ENCODE measurements around the gene SP100.
"Not testable (repeated sequence)": the region's sequence is repeated elsewhere in the genome, so short reads cannot be mapped to it uniquely, and the experiment has no call there.

Gene SP100

DNA sequence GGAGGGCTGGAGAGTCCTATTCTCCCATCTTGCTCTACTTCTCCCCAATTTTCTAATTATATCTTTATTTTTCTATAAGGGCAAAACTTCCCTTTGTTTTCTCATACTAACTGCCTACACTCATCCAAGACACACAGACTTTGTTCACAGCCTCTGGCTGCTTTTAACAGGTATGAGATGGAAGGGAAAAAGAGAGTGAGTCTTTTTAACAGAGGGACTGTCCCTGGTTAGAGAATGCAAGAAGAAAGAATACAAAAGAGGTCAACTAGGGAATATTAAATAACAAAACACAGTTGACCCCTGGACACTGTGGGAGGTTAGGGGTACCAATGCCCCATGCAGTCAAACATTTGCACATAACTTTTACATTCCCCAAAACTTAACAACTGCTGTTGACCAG is 41.8 kb downstream of the SP100 start:
- no peak for DNase-seq (ENCODE audit: low read depth, low spot score)

DNA sequence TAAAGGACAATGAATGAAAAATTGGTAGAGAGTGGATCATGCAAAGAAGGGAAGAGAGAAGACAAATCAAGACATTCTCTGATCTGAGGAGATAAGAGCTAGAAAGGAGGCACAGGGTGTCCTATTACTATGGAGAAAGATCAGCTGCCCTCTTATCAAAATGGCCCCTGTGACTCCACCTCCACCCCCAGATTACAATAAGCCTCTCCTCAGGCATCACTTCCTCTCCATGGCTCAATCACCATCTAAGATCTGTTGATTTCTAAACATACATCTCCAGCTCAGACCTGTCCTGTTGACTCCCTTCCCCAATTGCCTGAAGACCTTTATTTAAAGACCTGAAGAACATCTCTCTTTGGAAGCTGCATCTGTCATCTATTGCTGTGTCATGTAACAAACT is 43.2 kb downstream of the SP100 start:
- no peak for DNase-seq (ENCODE audit: low read depth, low spot score)

DNA sequence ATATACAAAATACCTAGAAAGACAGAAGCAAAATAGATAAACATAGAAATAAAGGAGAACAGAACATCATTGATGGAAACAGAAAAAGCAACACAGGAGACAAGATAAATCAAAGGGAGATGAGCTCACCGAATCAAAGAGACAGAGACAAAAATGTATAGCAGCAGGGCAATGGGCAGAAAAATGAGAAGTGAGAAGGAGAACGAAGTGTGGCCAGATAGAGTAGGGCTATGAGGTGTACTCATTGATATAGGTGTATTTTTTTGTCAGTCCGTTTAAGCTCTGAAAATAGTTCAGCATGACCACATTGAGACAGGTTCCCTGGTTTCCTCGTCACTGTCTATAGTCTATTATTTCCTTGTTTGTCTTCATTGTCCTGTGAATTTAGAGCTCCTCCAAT is 55.1 kb downstream of the SP100 start:
- no peak for DNase-seq (ENCODE audit: low read depth, low spot score)

DNA sequence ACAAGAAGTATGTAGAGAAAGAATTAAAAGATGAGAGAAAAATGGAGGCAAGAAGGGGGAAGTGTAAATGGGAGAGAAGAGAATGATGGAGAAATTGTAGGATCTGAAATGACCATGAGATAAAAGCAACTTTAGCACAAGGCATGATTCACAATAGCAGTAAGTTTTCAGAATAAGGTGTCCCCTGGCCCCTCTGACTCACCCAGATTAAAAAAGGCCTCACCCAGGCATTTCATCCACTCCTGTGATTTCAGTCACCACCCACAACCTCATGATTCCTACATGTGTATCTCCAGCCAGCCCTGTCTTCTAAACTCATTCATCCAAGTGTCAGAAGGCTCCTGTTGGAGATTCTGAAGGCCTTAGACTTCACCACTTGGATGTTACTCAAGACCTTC is 56.6 kb downstream of the SP100 start:
- no peak for DNase-seq (ENCODE audit: low read depth, low spot score)

DNA sequence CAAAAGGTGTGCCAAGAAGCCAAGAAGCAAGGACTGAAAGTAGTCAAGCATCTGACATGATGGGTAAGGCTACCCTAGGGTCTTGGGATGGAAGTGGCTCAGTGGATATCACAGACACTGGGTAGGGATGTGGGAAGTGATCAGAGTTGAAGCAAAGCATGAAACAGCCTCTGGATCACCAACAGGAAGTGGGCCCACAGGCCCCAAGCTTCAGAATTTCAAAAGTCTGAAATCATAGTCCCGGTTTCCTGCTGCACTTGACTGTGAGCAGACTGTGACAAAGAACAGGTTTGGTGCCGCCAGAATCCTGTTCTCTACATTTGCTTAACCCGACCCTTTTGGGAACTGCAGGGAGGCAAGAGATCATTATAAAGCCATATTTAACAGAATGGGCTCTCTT is 57.4 kb downstream of the SP100 start:
- no peak for DNase-seq (ENCODE audit: low read depth, low spot score)

DNA sequence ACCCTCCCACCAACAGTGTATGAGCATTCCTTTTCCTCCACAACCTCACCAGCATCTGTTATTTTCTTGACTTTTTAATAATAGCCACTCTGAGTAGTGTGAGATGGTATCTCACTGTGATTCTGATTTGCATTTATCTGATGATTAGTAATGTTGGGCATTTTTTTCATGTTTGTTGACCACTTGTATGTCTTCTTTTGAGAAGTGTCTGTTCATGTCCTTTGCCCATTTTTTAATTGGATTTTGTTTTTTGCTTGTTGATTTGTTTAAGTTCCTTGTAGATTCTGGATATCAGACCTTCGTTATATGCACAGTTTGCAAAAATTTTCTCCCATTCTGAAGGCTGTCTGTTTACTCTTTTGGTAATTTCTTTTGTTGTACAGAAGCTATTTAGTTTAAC is 59.1 kb downstream of the SP100 start:
- DNase-seq (ENCODE audit: low read depth, low spot score): no peak

DNA sequence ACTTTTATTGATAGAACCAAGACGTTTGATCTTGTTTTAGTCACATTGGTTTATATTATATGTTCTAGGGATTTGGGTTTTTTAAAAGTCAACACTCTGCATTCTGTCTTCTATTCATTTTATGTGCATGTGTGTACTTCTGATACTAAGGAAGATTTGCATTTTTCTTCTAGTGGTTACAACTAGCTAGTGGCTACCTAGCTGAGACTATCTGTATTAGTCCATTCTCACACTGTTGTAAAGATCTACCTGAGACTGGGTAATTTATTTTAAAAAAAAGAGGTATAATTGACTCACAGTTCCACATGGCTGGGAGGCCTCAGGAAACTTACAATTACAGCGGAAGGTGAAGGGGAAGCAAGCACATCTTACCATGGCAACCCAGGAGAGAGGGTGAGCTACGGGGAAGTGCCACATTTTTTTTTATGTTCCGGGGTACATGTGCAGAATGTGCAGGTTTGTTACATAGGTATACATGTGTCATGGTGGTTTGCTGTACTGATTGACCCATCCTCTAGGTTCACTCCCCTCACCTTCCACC is 69.9 kb downstream of the SP100 start:
- no peak for DNase-seq (ENCODE audit: low read depth, low spot score)

DNA sequence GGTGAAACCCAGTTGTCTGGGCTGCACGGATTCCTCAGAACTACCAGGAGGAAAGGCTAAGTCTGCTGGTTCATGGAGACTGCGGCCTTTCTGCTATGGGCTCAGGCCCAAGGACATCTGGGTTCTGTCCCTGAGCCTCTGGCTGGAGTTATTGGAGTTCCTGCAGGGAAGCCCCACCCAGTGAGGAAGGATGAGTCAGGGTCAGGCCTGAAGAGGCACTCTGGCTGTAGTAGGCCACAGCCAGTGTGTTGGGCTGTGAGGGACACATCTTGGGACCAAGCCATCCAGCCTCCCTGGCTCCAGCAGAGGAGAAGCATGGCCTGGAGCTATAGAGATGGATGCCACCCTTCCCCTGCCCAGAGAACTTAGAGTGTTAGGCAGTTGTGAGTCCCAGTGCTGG is 75.2 kb downstream of the SP100 start:
- DNase-seq (ENCODE audit: low read depth, low spot score): not testable (repeated sequence)

DNA sequence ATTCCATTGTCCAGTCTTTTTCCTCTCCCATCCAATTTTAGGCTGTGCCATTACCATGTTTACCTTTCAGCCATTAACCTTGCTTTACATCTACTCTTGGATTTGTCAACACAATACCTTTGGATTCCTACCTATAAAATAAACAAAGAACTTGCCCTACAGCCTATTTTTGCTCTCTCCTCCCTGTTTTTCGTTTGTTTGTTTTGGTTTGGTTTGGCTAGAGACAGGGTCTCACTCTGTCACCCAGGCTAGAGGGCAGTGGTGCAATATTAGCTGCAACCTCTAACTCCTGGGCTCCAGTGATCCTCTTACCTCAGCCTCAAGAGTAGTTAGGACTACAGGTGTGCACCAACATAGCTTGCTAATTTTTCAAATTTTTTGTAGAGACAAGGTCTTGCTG is 76.1 kb downstream of the SP100 start:
- no peak for DNase-seq (ENCODE audit: low read depth, low spot score)

DNA sequence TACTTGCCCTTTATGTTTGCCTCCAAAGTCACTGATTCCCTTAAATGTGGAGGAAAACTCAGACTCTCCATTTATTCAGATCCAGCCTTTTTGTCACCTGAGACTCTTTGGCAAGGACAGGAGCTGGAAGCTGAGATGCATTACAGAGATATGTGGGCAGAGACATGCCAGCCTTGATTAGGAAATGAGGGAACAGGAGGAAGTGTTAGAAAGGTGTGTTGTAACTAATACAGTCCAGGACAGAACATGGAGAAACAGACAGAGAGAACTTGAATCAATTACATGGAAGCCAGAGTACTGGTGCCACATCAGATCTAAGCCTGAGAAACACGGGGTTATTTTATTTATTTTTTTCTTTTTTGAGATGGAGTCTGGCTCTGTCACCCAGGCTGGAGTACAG is 79.0 kb downstream of the SP100 start:
- DNase-seq (ENCODE audit: low read depth, low spot score): no peak

DNA sequence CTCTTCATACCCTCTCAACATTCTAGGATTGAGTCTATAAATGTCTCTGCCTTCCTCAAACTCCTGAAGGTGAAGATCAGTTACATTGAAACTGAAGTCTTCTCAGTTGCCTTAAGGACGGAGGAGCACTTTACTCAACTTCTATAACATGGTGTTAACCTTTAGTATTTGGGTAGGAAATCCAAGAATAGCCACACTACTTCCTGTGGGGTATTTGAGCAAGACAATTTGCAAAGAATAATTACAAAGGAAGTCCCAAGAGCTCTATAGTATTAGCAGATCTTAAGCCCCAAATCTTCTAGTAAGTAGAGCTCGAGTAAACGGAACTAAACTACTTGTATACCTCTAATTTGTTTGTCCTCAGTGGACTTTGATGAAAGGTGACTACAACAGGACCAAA is 80.9 kb downstream of the SP100 start:
- DNase-seq (ENCODE audit: low read depth, low spot score): no peak

DNA sequence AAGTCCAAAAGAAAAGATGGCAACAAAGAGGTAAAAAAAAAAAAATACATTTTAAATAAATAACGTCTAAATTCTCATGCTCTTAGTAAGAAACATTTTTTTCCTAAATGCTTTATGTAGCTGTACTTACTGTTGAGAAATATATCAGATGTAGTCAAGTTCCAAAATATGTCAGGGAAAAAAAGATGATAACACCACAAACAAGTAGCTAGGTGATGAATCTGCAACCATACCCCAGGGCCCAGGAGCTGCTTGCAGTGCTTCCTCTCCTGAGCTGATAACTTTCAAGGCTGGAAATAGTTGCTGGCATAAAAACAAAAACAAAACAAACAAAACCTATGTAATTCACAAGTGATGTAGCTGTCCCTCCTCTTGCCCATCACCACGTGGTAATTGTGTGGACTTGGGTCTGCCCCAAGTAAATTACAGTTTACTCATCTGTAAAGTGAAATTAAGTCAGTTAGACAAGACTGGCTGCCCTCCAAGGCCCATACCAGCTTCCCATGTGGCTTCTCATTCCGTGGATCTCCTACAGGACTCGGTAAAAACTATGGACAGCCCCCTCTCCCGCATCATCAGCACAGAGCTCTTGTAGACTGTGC is 82.6 kb downstream of the SP100 start:
- no peak for DNase-seq (ENCODE audit: low read depth, low spot score)

DNA sequence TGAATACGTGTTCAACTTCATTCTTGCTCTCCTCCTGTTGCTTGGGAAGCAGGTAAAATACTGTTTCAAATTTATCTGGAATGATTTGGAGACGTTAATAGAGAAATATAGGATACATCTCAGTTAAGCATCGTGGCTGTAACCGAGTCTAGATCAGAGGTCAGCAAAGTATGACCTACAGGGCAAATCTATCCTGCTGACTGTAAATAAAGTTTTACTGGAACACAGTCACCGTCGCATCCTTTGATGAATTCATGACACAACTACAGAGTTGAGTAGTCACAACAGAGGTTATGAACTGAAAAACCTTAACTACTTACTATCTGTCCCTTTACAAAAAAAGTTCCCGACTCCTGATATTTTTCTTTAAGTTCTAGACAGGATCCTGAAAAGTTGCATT is 86.6 kb downstream of the SP100 start:
- no peak for DNase-seq (ENCODE audit: low read depth, low spot score)

DNA sequence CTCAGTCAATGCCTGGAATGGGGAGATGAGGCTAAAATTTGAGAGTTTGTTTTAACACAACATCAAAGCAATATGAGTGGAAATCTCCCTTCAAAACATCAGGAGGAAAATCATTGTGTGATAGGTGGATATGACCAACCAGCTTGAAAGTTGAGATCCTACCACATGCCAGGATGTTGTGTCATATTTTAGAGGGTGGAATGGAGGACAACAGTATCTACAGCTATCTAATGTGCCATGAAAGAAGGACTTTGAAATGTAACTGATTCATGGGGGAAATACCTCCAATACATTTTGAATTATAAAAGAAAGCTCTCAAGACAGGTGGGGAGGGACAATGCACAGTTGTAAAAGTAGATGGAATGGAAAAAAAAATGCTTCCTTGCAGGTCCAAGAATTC is 87.8 kb downstream of the SP100 start:
- DNase-seq (ENCODE audit: low read depth, low spot score): no peak

DNA sequence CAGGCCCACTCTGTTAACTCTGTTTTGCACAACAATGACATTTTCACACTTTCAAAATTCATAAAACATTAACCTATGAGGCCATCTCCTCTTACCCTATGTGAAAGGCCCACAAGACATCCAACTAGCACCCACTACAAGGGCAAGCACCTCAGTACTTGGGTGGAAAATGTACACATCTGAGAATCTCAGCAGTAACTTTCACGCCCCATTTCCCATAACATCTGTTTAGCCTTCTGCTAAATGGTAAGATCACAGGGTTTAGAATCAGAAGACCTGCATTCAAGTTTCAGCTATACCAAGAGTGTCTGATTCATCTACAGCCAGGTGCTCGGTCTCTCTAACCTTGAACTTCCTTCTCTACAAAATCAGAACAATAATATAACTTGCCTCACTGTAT is 89.2 kb downstream of the SP100 start:
- no peak for DNase-seq (ENCODE audit: low read depth, low spot score)

DNA sequence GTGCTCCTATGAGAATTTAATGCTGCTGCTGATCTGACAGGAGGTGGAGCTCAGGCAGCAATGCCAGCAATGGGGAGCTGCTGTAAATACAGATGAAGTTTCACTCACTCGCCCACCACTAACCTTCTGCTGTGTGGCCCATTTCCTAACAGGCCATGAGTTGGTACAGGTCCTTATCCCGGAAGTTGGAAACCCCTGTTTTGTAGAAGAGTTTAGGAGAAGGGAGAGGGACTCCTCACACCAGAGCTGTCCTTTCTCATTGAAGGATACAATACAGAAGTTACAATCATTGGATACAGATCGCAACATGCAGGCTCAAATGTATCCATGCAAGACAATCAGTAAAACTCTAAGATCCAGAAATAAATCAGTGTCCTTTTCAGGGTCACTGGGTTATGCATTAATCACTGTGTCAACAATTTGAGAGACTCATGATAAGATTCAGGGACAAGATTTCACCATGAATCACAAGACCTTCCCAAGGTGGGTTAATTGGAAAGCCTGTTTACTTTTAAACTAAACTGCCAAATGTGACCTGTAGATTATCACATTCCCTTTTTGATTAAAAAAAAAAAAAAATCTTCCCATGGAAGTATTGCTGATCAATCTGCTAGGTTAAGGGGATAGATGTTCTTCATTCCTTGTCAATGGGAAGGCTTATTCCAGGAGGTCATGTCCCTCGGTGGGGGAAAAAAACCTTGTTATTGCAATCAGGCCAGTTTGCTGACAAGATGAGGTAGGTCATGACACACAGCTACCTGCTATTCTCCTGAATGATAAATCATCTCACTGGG is 97.2 kb downstream of the SP100 start:
- DNase-seq (ENCODE audit: low read depth, low spot score): no peak

DNA sequence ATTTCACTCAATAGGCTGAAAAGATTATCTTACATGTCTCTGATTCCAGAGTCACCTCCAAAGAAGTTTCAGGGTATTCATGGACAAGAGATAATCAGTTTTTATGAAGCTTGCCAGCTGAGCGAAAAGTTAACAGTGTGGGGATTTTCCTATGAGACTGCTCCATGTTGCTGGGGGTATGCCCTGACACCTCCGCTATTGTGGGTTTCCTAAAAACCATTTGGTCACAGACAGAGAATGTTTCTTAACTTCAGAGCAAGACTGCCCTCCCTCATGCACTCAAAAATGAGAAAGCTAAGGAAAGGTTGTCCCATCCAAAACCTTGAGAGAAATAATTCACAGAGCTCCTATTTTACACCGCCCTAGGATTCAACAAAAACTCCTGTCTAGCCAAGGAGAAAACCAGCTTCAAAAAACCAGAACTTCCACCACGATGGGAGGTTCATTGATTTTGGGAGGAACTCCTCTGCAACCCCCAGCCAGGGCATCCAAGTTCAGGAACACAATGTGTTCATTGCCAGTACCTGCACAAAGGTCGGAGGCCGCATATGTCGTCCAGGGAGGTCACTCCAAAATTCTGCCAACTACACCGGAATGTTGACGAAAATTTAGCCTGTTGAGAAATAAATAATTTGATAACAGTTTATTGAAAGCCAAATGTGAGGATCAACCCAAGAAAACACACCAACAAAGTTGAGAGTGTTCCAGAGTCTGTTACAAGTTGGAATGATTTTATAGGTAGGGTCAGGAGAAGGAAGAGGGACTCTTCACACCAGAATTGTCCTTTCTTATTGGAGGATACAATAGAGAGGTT is 104.3 kb downstream of the SP100 start:
- DNase-seq (ENCODE audit: low read depth, low spot score): no peak

DNA sequence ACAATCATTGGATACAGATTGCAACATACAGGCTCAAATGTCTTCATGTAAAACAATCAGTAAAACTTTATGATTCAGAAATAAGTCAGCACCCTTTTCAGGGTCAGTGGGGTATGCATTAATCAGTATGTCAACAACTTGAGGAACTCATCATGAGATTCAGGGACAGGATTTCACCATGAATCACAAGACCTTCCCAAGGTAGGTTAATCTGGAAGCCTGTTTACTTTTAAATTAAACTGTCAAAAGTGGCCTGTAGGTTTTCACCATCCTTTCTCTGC is 104.8 kb downstream of the SP100 start:
- DNase-seq (ENCODE audit: low read depth, low spot score): no peak

DNA sequence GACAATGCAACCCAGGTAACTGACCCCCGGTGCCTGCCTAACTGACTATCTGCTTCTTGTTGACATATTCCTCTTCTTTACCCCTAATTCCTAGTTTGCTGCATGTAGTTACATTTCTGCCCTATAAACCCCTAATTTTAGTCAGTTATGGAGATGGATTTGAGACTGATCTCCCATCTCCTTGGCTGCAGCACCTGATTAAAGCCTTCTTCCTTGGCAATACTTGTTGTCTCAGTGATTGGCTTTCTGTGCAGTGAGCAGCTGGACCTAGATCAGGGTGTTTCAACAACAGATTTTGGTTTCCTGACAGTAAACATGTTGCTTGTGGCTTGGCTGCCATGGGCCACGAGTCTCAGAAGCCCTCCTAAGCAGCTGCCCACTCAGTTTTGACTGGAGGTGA is 105.4 kb downstream of the SP100 start:
- no peak for DNase-seq (ENCODE audit: low read depth, low spot score)

DNA sequence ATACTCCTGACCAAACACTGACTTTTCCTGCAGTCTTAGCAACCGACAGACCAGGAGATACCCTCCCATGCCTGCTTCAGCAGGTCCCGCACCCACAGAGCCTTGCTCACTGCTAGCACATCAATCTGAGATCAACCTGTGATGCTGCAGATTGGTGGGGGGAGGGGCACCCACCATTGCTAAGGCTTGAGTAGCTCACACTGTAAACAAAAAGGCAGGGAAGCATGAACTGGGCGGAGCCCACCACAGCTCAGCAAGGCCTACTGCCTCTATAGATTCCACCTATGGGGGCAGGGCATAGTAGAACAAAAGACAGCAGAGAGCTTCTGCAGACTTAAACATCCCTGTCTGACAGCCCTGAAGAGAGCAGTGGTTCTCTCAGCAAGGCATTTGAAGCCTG is 109.7 kb downstream of the SP100 start:
- no peak for DNase-seq (ENCODE audit: low read depth, low spot score)

DNA sequence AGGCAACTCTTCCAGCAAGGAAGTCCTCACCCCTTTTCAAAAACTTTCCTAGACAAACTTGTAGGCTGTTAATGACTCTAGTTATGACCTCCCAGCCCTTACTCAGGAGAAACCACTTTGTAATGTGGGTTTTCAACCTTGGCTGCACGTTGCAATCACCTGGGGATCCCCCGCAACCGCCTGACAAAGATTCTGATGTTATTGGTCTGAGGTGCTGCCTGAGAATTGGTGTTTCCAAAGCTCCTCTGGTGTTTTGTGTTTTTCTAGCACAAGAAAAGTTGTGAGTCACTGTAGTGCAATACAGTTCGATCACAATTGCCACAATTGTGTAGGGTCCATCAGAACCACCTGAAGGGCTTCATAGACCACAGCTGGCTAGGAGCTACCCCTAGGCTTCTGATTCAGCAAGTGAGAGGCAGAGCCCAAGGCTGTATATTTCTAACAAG is 121.6 kb downstream of the SP100 start:
- no peak for DNase-seq (ENCODE audit: low read depth, low spot score)

DNA sequence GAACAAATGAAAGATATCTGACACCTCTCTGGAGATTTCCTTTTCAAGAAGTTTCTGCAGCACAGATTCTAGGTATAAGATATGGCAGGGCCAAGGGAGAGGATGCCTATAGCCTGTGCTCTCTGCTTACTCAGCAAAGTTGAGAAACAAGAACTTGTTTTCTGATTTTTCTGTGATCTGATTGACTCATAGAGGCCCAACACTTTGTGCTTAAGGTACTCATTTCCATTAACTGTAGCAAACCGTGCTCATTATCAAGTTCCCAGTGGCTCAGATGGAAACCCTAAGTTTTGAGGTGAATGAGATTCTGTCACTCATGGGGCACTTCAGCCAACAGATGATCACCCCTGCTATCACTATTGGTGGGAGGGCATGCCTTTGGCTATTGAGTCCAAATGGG is 124.3 kb downstream of the SP100 start:
- DNase-seq (ENCODE audit: low read depth, low spot score): no peak

DNA sequence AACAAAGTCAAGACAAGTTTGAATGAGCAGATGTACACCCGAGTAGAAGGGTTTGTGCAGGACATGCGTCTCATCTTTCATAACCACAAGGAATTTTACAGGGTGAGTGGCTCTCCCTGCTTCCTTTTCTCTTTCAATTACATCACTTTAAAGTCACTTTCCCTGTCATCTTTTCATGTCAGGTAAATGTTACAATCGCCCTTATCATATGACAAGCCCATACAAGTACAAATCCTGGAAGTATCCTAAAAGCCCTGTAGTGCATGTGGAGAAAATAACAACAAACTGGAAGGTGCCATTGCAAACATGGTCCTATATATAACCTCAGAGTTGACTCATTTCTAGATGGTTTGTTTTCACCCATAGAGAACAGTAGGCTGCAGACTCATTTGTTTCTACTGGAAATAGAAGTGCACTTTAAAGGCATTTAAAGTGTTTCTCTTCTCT is 126.0 kb downstream of the SP100 start:
- no peak for DNase-seq (ENCODE audit: low read depth, low spot score)
